Measurements from ENCODE around the gene SPTLC3. TPM values are rescaled to one million over a fixed set of nuclear protein-coding genes. Genes with fewer than 3 reads are reported as not detected.

SPTLC3 gene
- polyA plus RNA-seq, 1 donor from 2014 or later, result not detected

DNA sequence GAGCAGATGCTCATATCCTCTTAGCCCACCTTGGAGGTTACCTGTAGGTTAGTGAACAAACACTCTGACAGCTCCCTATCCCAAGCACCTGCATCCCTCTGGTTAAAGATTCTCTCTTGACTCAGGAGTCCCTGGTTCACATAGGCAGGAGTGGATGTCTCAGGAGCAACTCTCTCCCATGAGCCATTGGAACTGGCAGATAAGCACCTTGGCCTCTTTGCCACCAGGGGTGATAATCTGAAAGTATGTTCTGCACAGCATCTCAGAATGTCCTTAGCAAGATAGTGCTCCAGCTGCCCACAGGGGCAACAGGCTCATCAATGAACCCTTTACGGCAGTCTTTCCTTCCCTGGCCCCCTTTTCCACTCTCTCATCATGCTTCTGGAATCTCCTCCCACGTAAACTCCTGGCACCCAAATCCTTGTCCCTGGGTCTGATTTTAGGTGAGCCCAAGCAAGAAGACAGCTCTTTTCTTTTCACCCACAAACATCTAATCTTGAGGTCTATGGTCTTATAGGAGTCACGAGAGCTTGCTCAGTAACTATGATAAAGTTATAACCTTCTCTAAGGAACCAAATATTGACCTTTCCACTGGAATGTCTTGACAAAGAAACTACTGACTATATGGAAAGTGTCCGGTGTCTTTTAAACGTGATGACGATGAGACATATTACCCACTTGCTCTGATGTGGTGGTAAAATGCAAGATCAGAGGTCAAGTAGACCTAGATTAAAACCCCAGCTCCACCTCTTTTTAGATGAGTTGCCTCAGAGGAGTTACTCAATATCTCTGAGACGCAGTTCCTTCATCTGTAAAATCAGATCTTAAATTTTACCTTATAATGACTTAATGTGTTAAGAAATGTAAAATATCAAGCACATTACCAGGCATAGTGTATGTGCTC is 172.5 kb downstream of the SPTLC3 start:
- no peak overlapping the region for H2AFZ ChIP-seq (ENCODE audit: low read depth, low read length)
- no peaks in the 10 kb centered on the region for H3K27me3 ChIP-seq (ENCODE audit: insufficient read depth, low read depth, low read length)
- no peaks in the 10 kb centered on the region for H3K79me2 ChIP-seq (replicated peaks; ENCODE audit: insufficient read depth, low read length)
- TF ChIP-seq RAD21 (conservative IDR thresholded peaks at IDR 0.05), result no peak
- no peak for TF ChIP-seq POLR2AphosphoS5 (IDR thresholded peaks at IDR 0.05)
- TF ChIP-seq, protein P1, sequence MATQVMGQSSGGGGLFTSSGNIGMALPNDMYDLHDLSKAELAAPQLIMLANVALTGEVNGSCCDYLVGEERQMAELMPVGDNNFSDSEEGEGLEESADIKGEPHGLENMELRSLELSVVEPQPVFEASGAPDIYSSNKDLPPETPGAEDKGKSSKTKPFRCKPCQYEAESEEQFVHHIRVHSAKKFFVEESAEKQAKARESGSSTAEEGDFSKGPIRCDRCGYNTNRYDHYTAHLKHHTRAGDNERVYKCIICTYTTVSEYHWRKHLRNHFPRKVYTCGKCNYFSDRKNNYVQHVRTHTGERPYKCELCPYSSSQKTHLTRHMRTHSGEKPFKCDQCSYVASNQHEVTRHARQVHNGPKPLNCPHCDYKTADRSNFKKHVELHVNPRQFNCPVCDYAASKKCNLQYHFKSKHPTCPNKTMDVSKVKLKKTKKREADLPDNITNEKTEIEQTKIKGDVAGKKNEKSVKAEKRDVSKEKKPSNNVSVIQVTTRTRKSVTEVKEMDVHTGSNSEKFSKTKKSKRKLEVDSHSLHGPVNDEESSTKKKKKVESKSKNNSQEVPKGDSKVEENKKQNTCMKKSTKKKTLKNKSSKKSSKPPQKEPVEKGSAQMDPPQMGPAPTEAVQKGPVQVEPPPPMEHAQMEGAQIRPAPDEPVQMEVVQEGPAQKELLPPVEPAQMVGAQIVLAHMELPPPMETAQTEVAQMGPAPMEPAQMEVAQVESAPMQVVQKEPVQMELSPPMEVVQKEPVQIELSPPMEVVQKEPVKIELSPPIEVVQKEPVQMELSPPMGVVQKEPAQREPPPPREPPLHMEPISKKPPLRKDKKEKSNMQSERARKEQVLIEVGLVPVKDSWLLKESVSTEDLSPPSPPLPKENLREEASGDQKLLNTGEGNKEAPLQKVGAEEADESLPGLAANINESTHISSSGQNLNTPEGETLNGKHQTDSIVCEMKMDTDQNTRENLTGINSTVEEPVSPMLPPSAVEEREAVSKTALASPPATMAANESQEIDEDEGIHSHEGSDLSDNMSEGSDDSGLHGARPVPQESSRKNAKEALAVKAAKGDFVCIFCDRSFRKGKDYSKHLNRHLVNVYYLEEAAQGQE (IDR thresholded peaks at IDR 0.05; ENCODE audit: borderline replicate concordance), result no peak
- no peak for TF ChIP-seq EZH2 (IDR thresholded peaks at IDR 0.05; ENCODE audit: borderline replicate concordance, insufficient read depth, low read length, poor library complexity, severe bottlenecking)
- TF ChIP-seq MXI1 (conservative IDR thresholded peaks at IDR 0.05; ENCODE audit: poor library complexity, severe bottlenecking), result no peak
- TF ChIP-seq EP300 (conservative IDR thresholded peaks at IDR 0.05; ENCODE audit: poor library complexity, severe bottlenecking), result no peak
- TF ChIP-seq, protein P2, sequence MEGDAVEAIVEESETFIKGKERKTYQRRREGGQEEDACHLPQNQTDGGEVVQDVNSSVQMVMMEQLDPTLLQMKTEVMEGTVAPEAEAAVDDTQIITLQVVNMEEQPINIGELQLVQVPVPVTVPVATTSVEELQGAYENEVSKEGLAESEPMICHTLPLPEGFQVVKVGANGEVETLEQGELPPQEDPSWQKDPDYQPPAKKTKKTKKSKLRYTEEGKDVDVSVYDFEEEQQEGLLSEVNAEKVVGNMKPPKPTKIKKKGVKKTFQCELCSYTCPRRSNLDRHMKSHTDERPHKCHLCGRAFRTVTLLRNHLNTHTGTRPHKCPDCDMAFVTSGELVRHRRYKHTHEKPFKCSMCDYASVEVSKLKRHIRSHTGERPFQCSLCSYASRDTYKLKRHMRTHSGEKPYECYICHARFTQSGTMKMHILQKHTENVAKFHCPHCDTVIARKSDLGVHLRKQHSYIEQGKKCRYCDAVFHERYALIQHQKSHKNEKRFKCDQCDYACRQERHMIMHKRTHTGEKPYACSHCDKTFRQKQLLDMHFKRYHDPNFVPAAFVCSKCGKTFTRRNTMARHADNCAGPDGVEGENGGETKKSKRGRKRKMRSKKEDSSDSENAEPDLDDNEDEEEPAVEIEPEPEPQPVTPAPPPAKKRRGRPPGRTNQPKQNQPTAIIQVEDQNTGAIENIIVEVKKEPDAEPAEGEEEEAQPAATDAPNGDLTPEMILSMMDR (IDR thresholded peaks at IDR 0.05; ENCODE audit: poor library complexity, severe bottlenecking), result no peak
- TF ChIP-seq SMC3 (conservative IDR thresholded peaks at IDR 0.05; ENCODE audit: poor library complexity), result no peak
- TF ChIP-seq TAF1 (IDR thresholded peaks at IDR 0.05; ENCODE audit: low read depth), result no peak
- H3K9me2 ChIP-seq (ENCODE audit: insufficient read depth, low read length), result no peaks in the 10 kb centered on the region
- H3F3A ChIP-seq (ENCODE audit: insufficient read depth, low read length, poor library complexity, severe bottlenecking), result no peaks in the 10 kb centered on the region
- no peak overlapping the region for H3K4me2 ChIP-seq (ENCODE audit: low read length)
- no peak overlapping the region for H3K9ac ChIP-seq (ENCODE audit: low read length)
- no peak overlapping the region for H3K27ac ChIP-seq (ENCODE audit: low read length)
- H3K36me3 ChIP-seq (ENCODE audit: insufficient read depth, low read length), result no peaks in the 10 kb centered on the region
- peaks cover 1% of the 10 kb centered on the region for H3K9me3 ChIP-seq (ENCODE audit: low read length)
- no peaks in the 10 kb centered on the region for H4K20me1 ChIP-seq (ENCODE audit: insufficient read depth)
- no peak overlapping the region for H3K4me3 ChIP-seq (ENCODE audit: low read length)

DNA sequence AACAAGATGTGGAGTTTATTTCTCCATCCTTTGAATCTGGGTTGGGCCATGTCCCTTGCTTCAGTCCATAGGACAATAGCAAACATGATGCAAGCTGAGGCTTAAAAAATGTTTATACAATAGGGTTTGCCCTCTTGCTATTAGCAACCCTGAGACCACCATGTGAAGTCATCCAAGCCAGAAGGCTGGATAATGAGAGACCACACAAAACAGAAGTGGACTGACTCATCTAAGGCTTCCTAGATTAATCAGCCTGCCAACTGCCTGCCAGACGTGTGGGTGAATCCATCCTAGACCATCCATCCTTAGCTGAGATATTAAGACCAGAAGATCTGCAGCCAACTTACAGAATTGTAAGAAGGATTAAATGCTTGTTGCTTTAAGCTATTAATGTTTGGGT is 174.2 kb downstream of the SPTLC3 start:
- Histone ChIP-seq H3K9ac (ENCODE audit: low read length) (no peak overlapping the region), H3K9me2 (ENCODE audit: insufficient read depth, low read length) (no peaks in the 10 kb centered on the region), H2AFZ (ENCODE audit: low read depth, low read length) (no peak overlapping the region), H3K4me3 (ENCODE audit: low read length) (no peak overlapping the region), H3F3A (ENCODE audit: insufficient read depth, low read length, poor library complexity, severe bottlenecking) (no peaks in the 10 kb centered on the region), H3K9me3 (ENCODE audit: low read length) (no peaks in the 10 kb centered on the region), H3K36me3 (ENCODE audit: insufficient read depth, low read length) (no peaks in the 10 kb centered on the region), H3K79me2 (replicated peaks; ENCODE audit: insufficient read depth, low read length) (no peaks in the 10 kb centered on the region), H4K20me1 (ENCODE audit: insufficient read depth) (no peaks in the 10 kb centered on the region), H3K27ac (ENCODE audit: low read length) (no peak overlapping the region), H3K27me3 (ENCODE audit: insufficient read depth, low read depth, low read length) (no peaks in the 10 kb centered on the region), H3K4me2 (ENCODE audit: low read length) (no peak overlapping the region)
- TF ChIP-seq, protein P1 (IDR thresholded peaks at IDR 0.05; ENCODE audit: borderline replicate concordance), result no peak
- no peak for TF ChIP-seq RAD21 (conservative IDR thresholded peaks at IDR 0.05)
- no peak for TF ChIP-seq POLR2AphosphoS5 (IDR thresholded peaks at IDR 0.05)
- TF ChIP-seq, protein P2 (IDR thresholded peaks at IDR 0.05; ENCODE audit: poor library complexity, severe bottlenecking), result no peak
- no peak for TF ChIP-seq SMC3 (conservative IDR thresholded peaks at IDR 0.05; ENCODE audit: poor library complexity)
- TF ChIP-seq TAF1 (IDR thresholded peaks at IDR 0.05; ENCODE audit: low read depth), result no peak
- TF ChIP-seq EZH2 (IDR thresholded peaks at IDR 0.05; ENCODE audit: borderline replicate concordance, insufficient read depth, low read length, poor library complexity, severe bottlenecking), result no peak
- no peak for TF ChIP-seq MXI1 (conservative IDR thresholded peaks at IDR 0.05; ENCODE audit: poor library complexity, severe bottlenecking)
- TF ChIP-seq EP300 (conservative IDR thresholded peaks at IDR 0.05; ENCODE audit: poor library complexity, severe bottlenecking), result no peak

Measured in neural cell (in vitro differentiated cells).